Measurements from ENCODE around the gene CDC20. TPM values are rescaled to one million over a fixed set of nuclear protein-coding genes. Genes with fewer than 3 reads are reported as not detected.
A peak's percentile ranks its signal among the peaks of the same experiment; 100 is the strongest.

CDC20 gene
- total RNA-seq, 1 donor from 2014 or later, result 11.0 TPM

DNA sequence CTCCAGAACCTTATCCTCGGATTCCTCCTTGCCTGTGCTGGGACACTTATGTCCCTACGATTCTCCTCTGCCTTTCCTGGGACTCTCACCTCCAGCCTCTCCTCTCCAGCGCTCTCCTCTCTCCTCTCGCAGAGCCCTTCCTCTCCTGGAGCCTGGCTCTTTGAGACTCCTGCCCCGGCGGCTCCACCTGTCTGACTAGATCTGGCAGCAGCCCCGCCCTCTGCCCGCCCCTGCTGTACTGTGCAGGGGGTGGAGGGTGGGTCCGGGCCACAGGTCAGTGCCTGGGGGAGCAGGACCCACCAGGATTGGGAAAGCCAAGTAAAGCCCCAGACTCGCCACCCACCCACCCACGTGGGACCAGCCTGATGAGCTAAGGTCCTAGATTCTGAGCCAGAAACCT, 7.4 kb downstream of the CDC20 start:
- H3K4me3 ChIP-seq, result peak overlapping the region; percentile 85 to 97
- intact Hi-C loops (cut with DNase I), result loop anchor here (10.0 kb wide), 1 partner anchor 89 kb away; the partner anchor contains the start of gene HYI
- no peaks in the 10 kb centered on the region for H3K9me3 ChIP-seq
- H3K27ac ChIP-seq, result peak overlapping the region; percentile 92
- TF ChIP-seq, protein P1, sequence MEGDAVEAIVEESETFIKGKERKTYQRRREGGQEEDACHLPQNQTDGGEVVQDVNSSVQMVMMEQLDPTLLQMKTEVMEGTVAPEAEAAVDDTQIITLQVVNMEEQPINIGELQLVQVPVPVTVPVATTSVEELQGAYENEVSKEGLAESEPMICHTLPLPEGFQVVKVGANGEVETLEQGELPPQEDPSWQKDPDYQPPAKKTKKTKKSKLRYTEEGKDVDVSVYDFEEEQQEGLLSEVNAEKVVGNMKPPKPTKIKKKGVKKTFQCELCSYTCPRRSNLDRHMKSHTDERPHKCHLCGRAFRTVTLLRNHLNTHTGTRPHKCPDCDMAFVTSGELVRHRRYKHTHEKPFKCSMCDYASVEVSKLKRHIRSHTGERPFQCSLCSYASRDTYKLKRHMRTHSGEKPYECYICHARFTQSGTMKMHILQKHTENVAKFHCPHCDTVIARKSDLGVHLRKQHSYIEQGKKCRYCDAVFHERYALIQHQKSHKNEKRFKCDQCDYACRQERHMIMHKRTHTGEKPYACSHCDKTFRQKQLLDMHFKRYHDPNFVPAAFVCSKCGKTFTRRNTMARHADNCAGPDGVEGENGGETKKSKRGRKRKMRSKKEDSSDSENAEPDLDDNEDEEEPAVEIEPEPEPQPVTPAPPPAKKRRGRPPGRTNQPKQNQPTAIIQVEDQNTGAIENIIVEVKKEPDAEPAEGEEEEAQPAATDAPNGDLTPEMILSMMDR (IDR thresholded peaks at IDR 0.05), result no peak
- TF ChIP-seq POLR2AphosphoS5 (IDR thresholded peaks at IDR 0.05; ENCODE audit: insufficient read depth in 1 of 2, low read depth in 1 of 2) (peak in 1 of 2 donors; percentile 50), POLR2A (IDR thresholded peaks at IDR 0.05) (no peak)
- peaks cover 33% of the 10 kb centered on the region for H3K4me1 ChIP-seq
- H3K36me3 ChIP-seq, result peaks cover 0 to 38% of the 10 kb centered on the region in 2 donors
- H3K27me3 ChIP-seq, result no peaks in the 10 kb centered on the region
- no peak for DNase-seq (ENCODE audit: extremely low spot score in 2 of 2)

DNA sequence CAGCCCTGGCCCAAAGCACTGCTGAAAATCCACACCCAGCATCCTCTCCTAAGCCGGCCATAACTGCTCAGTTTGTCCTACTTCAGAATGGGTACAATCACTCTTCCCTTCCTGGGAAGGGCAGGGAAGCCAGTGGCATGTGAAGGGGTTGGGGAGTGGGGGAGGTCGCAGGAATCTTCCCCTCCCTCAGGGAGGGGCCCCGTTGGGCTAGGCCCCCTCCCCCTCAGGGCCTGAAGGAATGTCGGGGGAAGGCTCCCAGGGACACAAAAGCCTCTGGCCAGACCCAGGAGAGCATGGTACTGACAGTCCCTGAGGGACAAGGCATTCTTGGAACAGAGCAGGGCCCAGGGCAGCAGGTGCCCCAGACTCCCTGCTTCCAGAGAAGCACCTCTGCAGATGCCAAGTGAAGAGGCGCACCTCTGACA, 7.8 kb downstream of the CDC20 start:
- Histone ChIP-seq H3K36me3 (peaks cover 0 to 38% of the 10 kb centered on the region in 2 donors), H3K27me3 (no peaks in the 10 kb centered on the region), H3K4me1 (peaks cover 33% of the 10 kb centered on the region), H3K9me3 (no peaks in the 10 kb centered on the region), H3K4me3 (peak overlapping the region; percentile 85 to 97), H3K27ac (peak overlapping the region; percentile 92)
- intact Hi-C loops (cut with DNase I), result loop anchor here (10.0 kb wide), 1 partner anchor 88 kb away; the partner anchor contains the start of gene HYI
- TF ChIP-seq, protein P1 (IDR thresholded peaks at IDR 0.05), result no peak
- TF ChIP-seq POLR2A (IDR thresholded peaks at IDR 0.05), result no peak
- no peak for TF ChIP-seq POLR2AphosphoS5 (IDR thresholded peaks at IDR 0.05; ENCODE audit: insufficient read depth in 1 of 2, low read depth in 1 of 2)
- no peak for DNase-seq (ENCODE audit: extremely low spot score in 2 of 2)

DNA sequence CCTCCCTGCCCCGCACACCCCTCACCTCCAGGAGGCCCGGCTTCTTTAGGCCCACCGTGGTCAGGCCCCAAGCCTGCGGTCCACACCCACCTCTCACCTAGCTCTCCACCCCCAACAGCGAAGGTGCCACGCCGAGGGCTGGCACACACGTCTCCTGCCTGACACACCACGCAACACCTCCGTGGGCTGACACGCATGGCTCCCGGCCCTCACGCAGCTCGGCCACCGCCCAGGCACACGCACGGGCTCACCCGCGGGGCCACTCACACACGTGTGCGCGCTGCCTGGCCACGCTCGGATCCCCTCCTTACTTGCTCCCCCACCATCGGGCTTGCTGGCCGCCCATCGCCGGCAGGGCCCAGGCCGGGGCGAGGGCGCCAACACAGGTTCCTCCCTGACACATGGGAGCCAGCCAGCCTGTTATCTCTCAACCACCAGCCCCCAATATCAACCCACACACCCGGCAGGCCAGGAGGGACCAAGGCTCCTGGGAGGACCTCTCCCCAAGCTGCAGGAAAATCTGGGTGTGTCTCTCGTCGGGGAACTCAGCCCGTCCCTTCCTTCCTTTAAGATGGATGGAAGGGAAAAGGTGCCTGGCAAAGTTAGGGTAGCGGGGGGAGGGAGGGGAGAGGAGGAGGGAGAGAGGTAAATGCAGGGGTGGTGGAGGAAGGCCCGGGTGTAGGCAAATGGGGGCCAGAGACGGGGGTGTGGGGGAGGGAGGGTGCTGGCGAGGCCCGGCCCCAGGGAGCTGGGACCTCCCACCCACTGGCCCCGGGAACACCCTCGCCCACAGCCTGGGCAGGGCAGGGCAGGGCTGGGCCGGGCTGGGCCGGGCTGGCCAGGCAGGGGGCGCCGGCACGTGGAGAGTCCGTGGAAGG, 8.5 kb downstream of the CDC20 start:
- intact Hi-C loops (cut with DNase I), result loop anchor here (10.0 kb wide), 1 partner anchor 88 kb away; the partner anchor contains the start of gene HYI
- Histone ChIP-seq H3K4me3 (peak overlapping the region; percentile 85 to 97), H3K9me3 (no peaks in the 10 kb centered on the region), H3K36me3 (peaks cover 0 to 33% of the 10 kb centered on the region in 2 donors), H3K27me3 (no peaks in the 10 kb centered on the region), H3K4me1 (peaks cover 33% of the 10 kb centered on the region), H3K27ac (peak overlapping the region; percentile 92)
- TF ChIP-seq, protein P1 (IDR thresholded peaks at IDR 0.05), result no peak
- no peak for TF ChIP-seq POLR2A (IDR thresholded peaks at IDR 0.05)
- TF ChIP-seq POLR2AphosphoS5 (IDR thresholded peaks at IDR 0.05; ENCODE audit: insufficient read depth in 1 of 2, low read depth in 1 of 2), result no peak
- no peak for DNase-seq (ENCODE audit: extremely low spot score in 2 of 2)

DNA sequence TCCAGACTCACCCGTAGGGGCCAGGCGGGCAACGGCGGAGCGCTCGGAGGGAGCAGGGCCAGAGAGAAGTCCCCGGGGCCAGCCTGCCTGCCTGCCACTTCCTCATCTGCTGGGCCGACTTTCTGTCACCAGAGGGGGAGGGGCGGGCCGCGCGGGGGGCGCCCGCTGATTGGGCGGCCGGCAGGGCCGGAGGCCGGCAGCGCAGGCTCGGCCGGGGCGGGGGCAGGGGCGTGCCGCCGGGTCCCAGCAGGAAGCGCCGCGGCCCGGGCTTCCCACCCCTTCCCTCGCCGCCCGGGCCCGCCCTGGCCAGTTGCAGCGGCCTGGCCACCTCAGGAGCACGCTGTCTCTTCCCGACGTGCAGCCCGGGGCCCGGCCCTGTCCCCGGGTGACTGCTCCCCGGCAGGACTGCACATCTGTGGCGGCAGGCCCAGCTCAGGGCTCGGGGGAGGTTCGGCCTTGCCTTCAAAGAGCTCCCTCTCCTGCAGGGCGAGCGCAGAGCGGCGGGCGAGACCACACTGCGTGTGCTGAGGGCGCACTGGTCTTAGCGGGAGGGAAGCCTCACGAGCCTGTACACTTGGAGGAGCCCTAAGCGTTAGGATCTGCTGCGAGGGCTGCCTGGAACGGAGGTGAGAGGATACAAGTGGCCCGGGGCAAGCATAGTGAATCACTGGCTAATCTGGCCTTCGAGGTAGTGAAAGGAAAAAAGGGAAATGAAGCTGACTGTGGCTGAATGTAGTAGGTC, 9.3 kb downstream of the CDC20 start, which contains the start of gene ELOVL1:
Gene ELOVL1, minus strand, starts transcription at position 108 of the 742 bp plus-strand sequence. CDS start 2,402 bp downstream, outside the sequence.
- Histone ChIP-seq H3K27me3 (no peaks in the 10 kb centered on the region), H3K27ac (peak within 1 kb of the TSS; percentile 92), H3K4me3 (peak within 1 kb of the TSS; percentile 85 to 97), H3K36me3 (peaks cover 0 to 25% of the 10 kb centered on the region in 2 donors), H3K4me1 (peaks cover 33% of the 10 kb centered on the region), H3K9me3 (no peaks in the 10 kb centered on the region)
- TF ChIP-seq, protein P1 (IDR thresholded peaks at IDR 0.05), result peak in 1 of 3 experiments; percentile 11
- peak in 1 of 2 donors; percentile 41 for TF ChIP-seq POLR2A (IDR thresholded peaks at IDR 0.05)
- peak in 1 of 2 donors; percentile 90 for TF ChIP-seq POLR2AphosphoS5 (IDR thresholded peaks at IDR 0.05; ENCODE audit: insufficient read depth in 1 of 2, low read depth in 1 of 2)
- no peak for DNase-seq (ENCODE audit: extremely low spot score in 2 of 2)
- intact Hi-C loops (cut with DNase I), result loop anchor here (10.0 kb wide), 1 partner anchor 87 kb away; the partner anchor contains the start of gene HYI

Measured in vagina (tissue), 2 donors.